ENCODE measurements around the gene YWHAB.

Gene YWHAB

GRCh38 chr20:44916586-44916985, 31.1 kb downstream of the YWHAB start:
- no peak for DNase-seq

GRCh38 chr20:44917399-44917798, 31.9 kb downstream of the YWHAB start:
- no peak for DNase-seq

GRCh38 chr20:44918342-44918741, 32.8 kb downstream of the YWHAB start:
- DNase-seq, result no peak

GRCh38 chr20:44918761-44919160, 33.3 kb downstream of the YWHAB start:
- DNase-seq, result no peak

GRCh38 chr20:44921447-44921846, 35.9 kb downstream of the YWHAB start:
- DNase-seq, result no peak

GRCh38 chr20:44924541-44924940, 39.0 kb downstream of the YWHAB start:
- no peak for DNase-seq

- no peak for DNase-seq
Measured at GRCh38 chr20:44928595-44928994, 43.1 kb downstream of the YWHAB start.

GRCh38 chr20:44930517-44931168, 45.1 kb downstream of the YWHAB start:
- no peak for DNase-seq

GRCh38 chr20:44931911-44932310, 46.4 kb downstream of the YWHAB start:
- DNase-seq, result no peak

- DNase-seq, result no peak
Measured at GRCh38 chr20:44932916-44933315, 47.4 kb downstream of the YWHAB start.

- no peak for DNase-seq
Measured at GRCh38 chr20:44936510-44936909, 51.0 kb downstream of the YWHAB start.

GRCh38 chr20:44938637-44939036, 53.1 kb downstream of the YWHAB start:
- DNase-seq, result no peak

- DNase-seq, result no peak
Measured at GRCh38 chr20:44941120-44941691, 55.7 kb downstream of the YWHAB start.

GRCh38 chr20:44942264-44942973, 56.9 kb downstream of the YWHAB start:
- no peak for DNase-seq

GRCh38 chr20:44943828-44944227, 58.3 kb downstream of the YWHAB start:
- no peak for DNase-seq

- DNase-seq, result no peak
Measured at GRCh38 chr20:44945261-44945660, 59.8 kb downstream of the YWHAB start.

- DNase-seq, result no peak
Measured at GRCh38 chr20:44946271-44946852, 60.9 kb downstream of the YWHAB start.

- no peak for DNase-seq
Measured at GRCh38 chr20:44948107-44948506, 62.6 kb downstream of the YWHAB start.

- no peak for DNase-seq
Measured at GRCh38 chr20:44948513-44948912, 63.0 kb downstream of the YWHAB start.

- DNase-seq, result no peak
Measured at GRCh38 chr20:44950368-44950767, 64.9 kb downstream of the YWHAB start.

GRCh38 chr20:44952731-44953130, 67.2 kb downstream of the YWHAB start:
- no peak for DNase-seq

- DNase-seq, result no peak
Measured at GRCh38 chr20:44954211-44954610, 68.7 kb downstream of the YWHAB start.

- DNase-seq, result no peak
Measured at GRCh38 chr20:44955270-44955669, 69.8 kb downstream of the YWHAB start.

- no peak for DNase-seq
Measured at GRCh38 chr20:44956410-44956809, 70.9 kb downstream of the YWHAB start.
